ENCODE measurements around the gene BBS9. TPM values are rescaled to one million over a fixed set of nuclear protein-coding genes. Genes with fewer than 3 reads are reported as not detected.

BBS9 gene
- total RNA-seq, 4 donors from 2014 or later: 17.8 to 27.5 (median 24.7) TPM

GRCh38 chr7:33539659-33540400, 410.5 kb downstream of the BBS9 start:
- TF ChIP-seq CTCF (IDR thresholded peaks at IDR 0.05; ENCODE audit: low read depth): no peak

DNA sequence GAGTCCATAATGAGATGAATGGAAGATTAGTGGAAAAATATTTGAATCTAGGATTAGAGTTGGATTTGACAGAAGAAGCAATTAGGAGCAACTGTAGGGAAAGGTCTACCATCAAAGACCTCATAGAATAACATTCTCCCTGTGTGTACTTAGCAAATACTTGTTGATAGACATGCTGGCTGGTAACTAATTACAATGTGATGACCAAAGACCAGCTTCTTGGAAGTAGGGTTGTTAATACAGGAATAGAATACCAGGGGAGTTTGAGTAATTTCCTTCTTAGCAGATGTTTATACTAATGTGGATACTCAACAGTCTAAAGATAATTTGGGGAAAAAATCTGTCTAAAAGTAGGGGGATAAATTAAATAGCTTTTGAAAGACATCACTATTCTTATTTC, 418.5 kb downstream of the BBS9 start:
- TF ChIP-seq CTCF (IDR thresholded peaks at IDR 0.05; ENCODE audit: low read depth): no peak

GRCh38 chr7:33550363-33550762, 421.0 kb downstream of the BBS9 start:
- no peak for TF ChIP-seq CTCF (IDR thresholded peaks at IDR 0.05; ENCODE audit: low read depth)

DNA sequence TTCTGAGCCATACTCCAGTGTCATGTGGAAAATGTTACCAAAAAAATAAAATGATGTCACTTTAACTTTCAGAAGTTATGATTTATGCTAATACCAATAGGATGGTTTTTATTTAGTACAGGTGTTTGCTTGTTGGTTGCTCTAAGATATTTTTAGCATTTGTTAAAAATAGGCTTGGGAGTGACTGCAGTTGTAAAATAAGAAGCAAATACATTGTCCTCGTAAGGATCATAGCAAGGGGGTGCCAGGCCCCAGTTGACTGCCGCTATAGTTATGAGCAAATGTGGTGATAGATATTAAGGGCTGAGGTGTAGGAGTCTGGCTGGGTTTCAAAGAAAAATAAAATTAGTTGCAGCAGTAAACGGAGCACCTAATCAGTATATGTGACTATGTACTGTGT, 421.6 kb downstream of the BBS9 start:
- no peak for TF ChIP-seq CTCF (IDR thresholded peaks at IDR 0.05; ENCODE audit: low read depth)

GRCh38 chr7:33554046-33554445, 424.7 kb downstream of the BBS9 start:
- no peak for TF ChIP-seq CTCF (IDR thresholded peaks at IDR 0.05; ENCODE audit: low read depth)

DNA sequence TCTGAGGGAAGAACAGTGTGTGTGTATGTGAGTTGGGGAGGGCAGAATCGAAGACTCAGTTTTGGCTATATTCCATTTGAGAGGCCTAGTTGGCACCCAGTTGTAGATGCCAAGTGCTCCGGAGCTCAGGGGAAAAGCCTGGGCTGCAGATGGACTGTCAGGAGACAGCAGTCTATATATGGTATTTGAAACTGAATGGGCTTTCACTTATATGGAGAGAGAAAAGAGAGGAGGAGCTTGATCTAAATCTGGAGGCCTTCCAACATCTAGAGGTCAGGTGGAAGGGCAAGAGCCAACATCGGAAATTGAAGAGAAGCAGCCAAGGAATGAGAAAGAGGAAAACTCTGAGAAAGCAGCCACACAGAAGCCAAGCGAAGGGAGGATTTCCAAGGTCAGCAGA, 425.2 kb downstream of the BBS9 start:
- TF ChIP-seq CTCF (IDR thresholded peaks at IDR 0.05; ENCODE audit: low read depth): no peak

GRCh38 chr7:33556472-33556871, 427.1 kb downstream of the BBS9 start:
- TF ChIP-seq CTCF (IDR thresholded peaks at IDR 0.05; ENCODE audit: low read depth): no peak

All from subcutaneous adipose tissue (tissue), 4 donors.